Measurements from ENCODE around the gene VSTM2L.

VSTM2L gene

GRCh38 chr20:37968841-37969401 is 66.0 kb downstream of the VSTM2L start:
- no peak for DNase-seq (ENCODE audit: low read depth in 2 of 2)

- no peak for DNase-seq (ENCODE audit: low read depth in 2 of 2)
These were observed 67.3 kb downstream of the VSTM2L start for GRCh38 chr20:37969949-37970855.

- no peak for DNase-seq (ENCODE audit: low read depth in 2 of 2)
These were observed 67.9 kb downstream of the VSTM2L start for GRCh38 chr20:37970856-37971245.

- no peak for DNase-seq (ENCODE audit: low read depth in 2 of 2)
These were observed 68.7 kb downstream of the VSTM2L start for GRCh38 chr20:37971561-37972127.

- DNase-seq (ENCODE audit: low read depth in 2 of 2), result no peak
These were observed 69.5 kb downstream of the VSTM2L start for GRCh38 chr20:37972256-37973058.

DNA sequence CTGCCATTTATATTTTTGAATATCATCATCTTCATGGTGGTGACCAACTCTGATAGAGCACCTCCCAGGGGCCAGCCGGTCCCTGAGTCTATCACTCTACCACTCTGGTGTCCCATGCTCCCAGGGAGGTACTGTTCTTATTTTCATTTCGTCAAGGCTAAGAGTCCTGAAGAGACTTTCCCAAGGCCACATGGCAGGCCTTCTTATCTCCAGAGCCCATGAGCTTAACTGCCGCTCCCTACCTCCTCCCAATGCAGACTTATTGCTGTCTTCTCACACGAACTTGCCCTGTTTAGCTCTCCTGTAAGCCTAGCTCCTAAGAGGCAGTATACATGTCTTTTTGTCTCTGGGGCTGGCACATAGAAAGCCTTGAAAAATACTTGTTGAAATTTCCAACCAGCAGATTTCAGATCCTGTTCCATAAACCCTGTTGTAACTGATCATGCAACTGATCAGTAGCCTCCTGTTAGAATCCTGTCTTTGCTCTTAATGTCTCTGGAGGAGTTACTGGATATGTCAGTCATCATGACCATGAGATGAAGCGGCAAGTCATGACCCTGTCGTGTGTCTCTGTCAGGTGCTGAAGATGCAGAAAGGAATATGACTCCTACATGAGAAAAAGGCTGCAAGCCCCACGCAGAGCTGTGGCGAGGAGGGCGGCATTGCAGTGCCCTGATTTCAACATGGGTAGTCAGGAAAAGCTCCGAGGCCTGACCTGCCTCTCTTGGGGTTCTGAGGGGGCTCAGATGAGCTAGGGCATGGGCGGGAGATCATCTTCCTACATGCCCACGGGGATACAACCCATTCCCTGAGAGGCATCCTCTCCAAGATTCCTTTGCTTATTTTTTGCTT is 70.4 kb downstream of the VSTM2L start:
- DNase-seq (ENCODE audit: low read depth in 2 of 2), result no peak

DNA sequence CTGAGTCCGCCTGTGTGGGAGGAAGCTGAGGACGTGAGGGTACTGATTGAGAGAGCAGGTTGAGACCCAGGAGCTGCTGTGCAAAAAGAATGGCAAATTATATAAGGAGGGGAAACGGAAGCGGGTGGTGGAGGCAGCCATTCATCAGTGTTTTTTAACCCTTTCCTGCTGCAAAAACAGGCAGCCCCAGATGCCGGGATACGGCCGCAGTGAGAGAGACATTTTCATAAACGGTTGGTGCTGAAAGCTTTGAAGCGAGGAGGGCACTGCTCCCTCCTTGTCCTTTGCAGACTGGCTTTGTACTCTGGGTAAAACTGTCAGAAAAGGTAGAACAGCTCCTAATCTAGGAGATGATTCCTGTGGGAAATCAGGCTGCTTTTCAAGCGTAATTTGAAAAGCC is 74.0 kb downstream of the VSTM2L start:
- DNase-seq (ENCODE audit: low read depth in 2 of 2), result no peak

GRCh38 chr20:37977338-37977737 is 74.4 kb downstream of the VSTM2L start:
- no peak for DNase-seq (ENCODE audit: low read depth in 2 of 2)

GRCh38 chr20:37977786-37978185 is 74.9 kb downstream of the VSTM2L start:
- DNase-seq (ENCODE audit: low read depth in 2 of 2), result no peak

GRCh38 chr20:37979021-37979985 is 76.4 kb downstream of the VSTM2L start:
- DNase-seq (ENCODE audit: low read depth in 2 of 2), result no peak

GRCh38 chr20:37980383-37980782 is 77.5 kb downstream of the VSTM2L start:
- DNase-seq (ENCODE audit: low read depth in 2 of 2), result no peak

GRCh38 chr20:37980876-37981275 is 77.9 kb downstream of the VSTM2L start:
- no peak for DNase-seq (ENCODE audit: low read depth in 2 of 2)

DNA sequence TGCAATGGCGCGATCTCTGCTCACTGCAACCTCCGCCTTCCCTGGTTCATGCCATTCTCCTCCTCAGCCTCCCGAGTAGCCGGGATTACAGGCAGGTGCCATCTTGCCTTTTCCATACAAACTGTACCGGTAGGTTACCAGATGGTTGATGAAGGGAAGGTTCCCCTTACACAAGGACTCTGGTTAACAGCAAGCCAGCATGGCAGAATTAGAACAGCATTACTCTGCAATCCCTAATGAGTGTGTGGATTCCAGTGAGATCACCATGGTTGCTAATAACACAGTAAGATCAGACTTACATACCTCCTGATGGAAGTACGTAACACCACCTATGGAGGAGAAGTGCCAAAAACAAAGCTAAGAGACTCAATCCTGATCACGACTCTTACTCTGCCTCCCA is 78.6 kb downstream of the VSTM2L start:
- DNase-seq (ENCODE audit: low read depth in 2 of 2), result no peak

GRCh38 chr20:37983286-37983685 is 80.4 kb downstream of the VSTM2L start:
- no peak for DNase-seq (ENCODE audit: low read depth in 2 of 2)

DNA sequence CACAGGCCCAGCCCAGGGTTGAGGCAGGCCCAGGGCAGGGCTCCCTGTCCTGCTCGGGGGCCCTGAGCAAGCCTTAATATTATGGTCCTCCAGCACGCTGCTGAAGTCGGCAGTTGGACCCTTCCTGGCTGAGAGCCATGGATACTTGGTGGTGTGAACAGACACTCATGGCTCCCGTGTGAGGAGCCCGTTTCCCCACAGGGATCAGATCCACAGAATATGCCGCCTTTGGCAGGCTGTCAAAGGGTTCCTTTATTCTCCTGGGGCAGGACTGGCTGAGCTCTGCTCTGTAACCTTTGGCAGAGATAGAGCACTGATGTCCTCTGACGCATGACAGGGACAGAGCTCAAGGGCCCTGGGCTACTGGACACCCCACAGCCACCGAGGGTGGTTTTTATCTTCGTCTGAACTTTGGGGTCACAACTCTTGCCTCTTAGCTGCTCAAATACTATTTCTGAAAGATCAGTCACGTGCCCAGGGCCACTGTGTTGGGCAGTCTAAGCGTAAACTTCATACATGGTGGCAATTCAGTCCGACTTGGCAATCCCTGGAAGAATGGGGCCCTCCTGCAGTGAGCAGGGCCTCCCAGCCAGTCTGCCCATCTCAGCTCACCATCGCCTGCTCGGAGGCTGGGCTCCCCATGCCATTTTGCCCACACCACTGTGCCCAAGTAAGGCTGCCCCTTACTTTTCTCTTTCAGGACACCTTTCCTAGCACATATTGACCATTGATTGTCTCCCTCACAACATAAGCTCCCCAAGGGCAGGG is 81.3 kb downstream of the VSTM2L start:
- no peak for DNase-seq (ENCODE audit: low read depth in 2 of 2)

- DNase-seq (ENCODE audit: low read depth in 2 of 2), result no peak
These were observed 83.3 kb downstream of the VSTM2L start for GRCh38 chr20:37986044-37986858.

- no peak for DNase-seq (ENCODE audit: low read depth in 2 of 2)
These were observed 84.1 kb downstream of the VSTM2L start for GRCh38 chr20:37986873-37987601.
